KOPT-K1 (cell line): Measurements from ENCODE around the gene FBN2.

Experiments used
- H3K27ac ChIP-seq: fragments of 200-600 bp; sonication (generic); 2 replicates; pipeline ENCODE4 v1.5.1; 2016; ENCODE audit warnings: antibody characterized with exemption, mild to moderate bottlenecking, low read depth, low read length; ENCODE audit not compliant: poor library complexity, severe bottlenecking
- H3K36me3 ChIP-seq: fragments of 200-600 bp; sonication (generic); 2 replicates; pipeline ENCODE4 v1.5.1; 2017; ENCODE audit warnings: antibody characterized with exemption, mild to moderate bottlenecking, low read length, moderate library complexity; ENCODE audit not compliant: insufficient read depth
- H3K9me3 ChIP-seq: fragments of 200-600 bp; sonication (generic); 2 replicates; pipeline ENCODE4 v1.5.1; 2017; ENCODE audit warnings: antibody characterized with exemption, low read length, mild to moderate bottlenecking; ENCODE audit not compliant: insufficient read depth, poor library complexity, severe bottlenecking

The FBN2 gene

DNA sequence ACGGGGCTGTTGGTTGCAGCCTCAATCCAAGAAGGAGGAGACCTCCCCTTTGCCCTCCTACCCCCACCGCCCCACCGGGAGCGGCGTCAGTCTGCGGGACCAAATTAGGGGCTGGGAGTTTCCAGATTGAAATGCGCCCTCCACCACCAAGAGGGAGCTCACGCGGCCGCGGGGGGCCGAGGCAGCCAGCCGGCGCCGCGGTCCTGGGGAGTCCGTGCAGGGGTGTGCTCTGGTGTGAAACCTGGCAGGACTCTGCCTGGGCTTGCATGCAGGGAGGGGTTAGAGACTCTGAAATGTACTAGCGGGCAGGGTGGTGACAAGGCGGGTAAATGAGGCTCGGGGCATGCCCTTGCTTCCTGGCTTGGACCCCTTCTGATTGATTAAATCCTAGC, 989 bp upstream of the FBN2 start:
- no peak overlapping the region for H3K27ac ChIP-seq
- peaks cover 17% of the 10 kb centered on the region for H3K9me3 ChIP-seq
- no peaks in the 10 kb centered on the region for H3K36me3 ChIP-seq

DNA sequence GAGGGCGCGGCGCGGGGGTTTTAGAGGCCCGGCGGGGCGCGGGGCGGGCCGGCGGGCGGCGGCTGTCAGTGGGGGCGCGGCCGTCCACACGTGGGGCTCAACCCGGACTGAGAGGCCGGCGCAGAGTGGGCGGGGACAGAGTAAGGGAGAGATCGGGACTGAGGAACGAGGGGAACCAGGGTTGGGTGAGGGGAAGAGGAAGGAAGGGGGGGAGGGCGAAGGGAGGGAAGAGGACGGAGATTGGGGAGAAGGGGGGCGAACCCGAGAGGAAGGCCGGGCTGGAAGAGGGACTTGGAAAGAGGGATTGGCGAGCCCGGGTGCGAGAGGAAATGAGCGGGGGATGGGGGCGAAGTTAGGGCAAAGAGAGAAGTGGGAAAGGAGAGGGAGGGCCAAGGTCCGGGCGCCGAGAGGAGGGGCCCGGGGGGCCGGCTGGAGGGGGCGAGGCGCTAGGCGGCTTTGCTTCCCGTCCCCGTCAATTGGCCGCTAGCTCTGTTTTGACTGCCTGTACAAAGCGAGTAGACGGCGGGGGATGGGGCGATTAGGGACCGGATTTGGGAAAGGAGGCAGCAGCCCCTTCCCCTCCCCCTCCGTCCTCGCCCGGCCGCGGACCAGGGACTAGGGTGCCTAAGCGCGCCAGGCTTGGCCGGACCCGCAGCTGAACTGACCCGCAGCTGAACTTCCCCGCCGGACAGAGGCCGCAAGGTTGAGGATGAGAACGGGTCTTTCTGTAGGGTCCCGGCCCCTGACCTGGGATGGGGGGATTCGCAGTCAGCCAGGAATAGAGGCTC, 399 bp upstream of the FBN2 start:
- Histone ChIP-seq H3K27ac (no peak overlapping the region), H3K36me3 (no peaks in the 10 kb centered on the region)

DNA sequence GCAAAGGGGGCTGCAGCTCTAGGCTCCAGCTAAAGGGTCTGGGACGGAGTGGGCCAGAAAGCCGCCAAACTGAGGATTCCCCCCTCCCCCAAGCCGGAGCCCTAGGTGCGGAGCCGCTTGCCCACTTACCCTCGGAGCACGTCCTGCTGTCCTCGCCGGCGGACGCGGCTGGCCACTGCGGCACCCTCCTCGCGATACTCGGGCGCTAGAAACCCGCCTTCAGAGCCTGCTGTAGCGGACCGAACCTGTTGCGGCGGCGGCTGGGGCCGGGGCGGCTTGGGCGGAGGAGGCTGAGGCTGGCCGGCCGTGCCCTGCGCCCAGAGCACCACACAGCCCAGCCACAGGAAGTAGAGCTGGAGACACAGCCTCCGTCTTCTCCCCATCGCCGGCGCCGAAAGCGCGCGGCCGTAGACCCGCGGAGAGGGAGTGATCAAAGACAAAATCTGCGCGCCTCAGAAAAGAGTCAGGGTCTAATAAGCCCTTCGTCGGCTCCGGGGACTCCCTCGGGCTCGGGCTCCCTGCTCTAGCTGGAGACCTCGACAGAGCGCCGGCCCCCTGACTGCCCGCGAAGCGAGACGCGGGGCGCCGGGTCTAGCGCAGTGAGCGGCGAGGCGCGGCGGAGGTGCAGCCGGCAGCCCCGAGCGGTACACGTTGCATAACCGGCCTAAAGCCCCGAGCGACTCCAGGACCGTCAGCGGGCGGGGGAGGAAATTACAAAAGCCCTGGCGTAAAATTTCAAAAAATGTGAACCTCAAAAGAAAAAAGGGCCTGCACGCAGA, 635 bp downstream of the FBN2 start:
- Histone ChIP-seq H3K9me3 (peaks cover 17% of the 10 kb centered on the region), H3K27ac (no peak overlapping the region), H3K36me3 (no peaks in the 10 kb centered on the region)

More for the DNA sequence above, 399 bp upstream of the FBN2 start:
- peaks cover 17% of the 10 kb centered on the region for H3K9me3 ChIP-seq

DNA sequence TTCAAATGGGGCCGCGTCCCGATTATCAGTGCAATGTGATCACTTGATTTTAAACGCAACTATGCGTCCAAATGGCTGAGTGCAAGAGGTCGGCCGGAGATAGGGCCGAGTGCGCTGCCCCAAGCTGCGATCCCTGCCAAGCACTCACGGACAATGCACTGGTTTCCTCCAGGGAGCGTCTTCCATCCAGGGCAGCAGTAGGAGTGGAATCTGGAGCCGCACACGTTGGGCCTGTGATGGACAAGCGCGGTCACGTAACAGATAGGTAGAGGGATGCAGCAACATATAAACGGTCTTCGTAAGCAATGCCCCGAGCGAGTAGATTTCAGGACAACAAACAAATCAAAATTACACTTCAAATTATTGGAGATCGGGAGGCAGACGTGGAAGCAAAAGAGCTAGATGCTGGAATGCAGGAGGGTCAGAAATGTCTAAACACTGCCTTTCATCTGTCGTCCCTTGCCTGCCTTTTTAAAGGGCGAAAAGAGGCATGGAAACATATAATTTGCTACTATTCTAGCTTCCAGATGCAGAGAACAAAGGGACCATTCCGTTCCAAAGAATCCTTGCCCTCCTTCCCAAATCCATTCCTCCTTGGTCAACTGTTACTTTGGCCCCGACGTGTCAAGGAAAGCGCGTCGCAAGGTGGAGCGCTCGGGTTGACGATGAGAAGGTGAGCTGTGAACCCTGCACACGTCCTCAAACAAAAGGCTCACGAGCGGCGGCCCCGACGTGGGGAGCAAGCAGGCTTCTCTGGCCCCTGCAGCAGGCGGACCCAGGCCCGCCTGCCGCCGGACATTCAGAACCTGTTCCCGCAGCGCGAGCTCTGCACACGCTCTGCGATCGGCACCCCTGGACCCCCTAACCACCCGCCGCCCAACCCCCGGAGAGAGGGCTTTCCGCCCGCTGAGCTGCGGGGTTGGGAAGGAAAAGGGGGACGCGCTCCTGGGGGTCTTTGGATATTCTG, 1.5 kb downstream of the FBN2 start:
- peaks cover 17% of the 10 kb centered on the region for H3K9me3 ChIP-seq
- H3K27ac ChIP-seq = no peak overlapping the region
- H3K36me3 ChIP-seq = no peaks in the 10 kb centered on the region

DNA sequence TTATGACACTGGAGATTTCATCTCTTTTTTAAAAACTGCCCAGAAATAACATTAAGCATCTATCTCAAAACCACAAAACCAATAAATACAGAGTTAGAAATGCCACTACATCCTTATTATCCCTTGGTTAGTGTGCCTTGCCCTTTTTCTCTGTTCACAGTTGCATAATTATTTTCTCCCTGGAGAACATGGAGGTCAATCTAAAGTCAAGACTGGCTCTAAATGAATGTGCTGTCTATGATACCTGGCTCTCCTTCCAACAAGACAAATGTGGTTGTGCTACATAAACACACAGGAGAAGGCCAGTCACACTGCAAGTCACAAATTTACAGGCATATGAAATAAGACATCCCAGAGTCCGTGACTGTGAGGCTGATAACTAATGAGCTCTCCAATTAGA, 2.8 kb downstream of the FBN2 start:
- H3K36me3 ChIP-seq = no peaks in the 10 kb centered on the region
- H3K9me3 ChIP-seq = peaks cover 17% of the 10 kb centered on the region
- no peak overlapping the region for H3K27ac ChIP-seq

DNA sequence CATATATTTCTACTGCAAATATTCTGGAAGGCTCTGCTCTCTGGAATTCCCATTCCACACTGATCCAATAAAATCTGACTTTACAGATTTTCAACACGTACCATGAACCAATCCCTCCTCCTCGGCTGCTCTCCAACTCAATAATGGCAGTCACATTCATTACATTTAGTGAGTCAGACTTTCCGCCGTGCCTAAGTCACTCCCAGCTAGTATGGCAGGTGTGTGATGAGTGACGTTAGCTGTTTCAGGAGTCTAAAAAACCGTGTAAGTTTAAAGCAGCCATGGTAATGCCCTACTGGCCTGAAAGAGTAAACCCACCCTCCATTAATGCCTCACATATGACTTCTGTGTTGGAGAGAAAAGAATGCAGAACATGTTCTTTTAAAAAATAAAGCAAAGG, 3.3 kb downstream of the FBN2 start:
- no peaks in the 10 kb centered on the region for H3K36me3 ChIP-seq
- H3K27ac ChIP-seq = no peak overlapping the region
- H3K9me3 ChIP-seq = peaks cover 17% of the 10 kb centered on the region

DNA sequence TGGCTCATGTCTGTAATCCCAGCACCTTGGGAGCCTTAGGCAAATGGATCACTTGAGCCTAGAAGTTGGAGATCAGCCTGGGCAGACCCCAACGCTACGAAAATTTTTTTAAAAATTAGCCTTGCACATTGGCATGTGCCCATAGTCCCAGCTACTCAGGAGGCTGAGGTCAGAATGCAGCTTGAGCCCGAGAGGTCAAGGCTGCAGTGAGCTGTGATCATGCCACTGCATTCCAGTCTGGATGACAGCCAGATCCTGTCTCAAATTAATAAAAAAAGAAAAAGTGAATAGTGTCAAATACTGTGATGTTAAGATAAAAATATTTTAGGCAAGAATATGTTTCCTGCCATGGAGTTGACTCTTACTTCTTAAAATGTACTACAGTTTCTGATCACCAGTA, 5.3 kb downstream of the FBN2 start:
- Histone ChIP-seq H3K9me3 (peaks cover 11% of the 10 kb centered on the region), H3K27ac (no peak overlapping the region), H3K36me3 (no peaks in the 10 kb centered on the region)

DNA sequence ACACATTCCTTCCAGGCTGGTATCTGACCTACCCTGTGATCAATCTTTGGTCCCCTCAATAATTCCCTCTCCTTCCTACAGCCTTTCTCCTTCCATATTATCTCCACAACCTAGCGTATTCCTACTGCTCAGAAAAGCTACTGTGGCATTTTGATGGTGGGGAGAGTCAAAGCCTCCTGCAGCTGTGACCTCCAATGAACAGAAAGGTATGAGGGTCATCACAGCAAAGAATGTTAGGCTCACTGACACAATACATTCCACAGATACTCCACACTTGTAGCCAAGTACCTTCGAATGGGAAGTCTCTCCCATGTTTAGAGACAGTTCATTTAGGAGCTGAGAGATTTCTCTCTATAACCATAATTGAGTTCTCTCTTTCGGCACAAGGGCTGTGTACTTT, 5.9 kb downstream of the FBN2 start:
- H3K36me3 ChIP-seq = no peaks in the 10 kb centered on the region
- H3K9me3 ChIP-seq = peaks cover 4% of the 10 kb centered on the region
- H3K27ac ChIP-seq = no peak overlapping the region

DNA sequence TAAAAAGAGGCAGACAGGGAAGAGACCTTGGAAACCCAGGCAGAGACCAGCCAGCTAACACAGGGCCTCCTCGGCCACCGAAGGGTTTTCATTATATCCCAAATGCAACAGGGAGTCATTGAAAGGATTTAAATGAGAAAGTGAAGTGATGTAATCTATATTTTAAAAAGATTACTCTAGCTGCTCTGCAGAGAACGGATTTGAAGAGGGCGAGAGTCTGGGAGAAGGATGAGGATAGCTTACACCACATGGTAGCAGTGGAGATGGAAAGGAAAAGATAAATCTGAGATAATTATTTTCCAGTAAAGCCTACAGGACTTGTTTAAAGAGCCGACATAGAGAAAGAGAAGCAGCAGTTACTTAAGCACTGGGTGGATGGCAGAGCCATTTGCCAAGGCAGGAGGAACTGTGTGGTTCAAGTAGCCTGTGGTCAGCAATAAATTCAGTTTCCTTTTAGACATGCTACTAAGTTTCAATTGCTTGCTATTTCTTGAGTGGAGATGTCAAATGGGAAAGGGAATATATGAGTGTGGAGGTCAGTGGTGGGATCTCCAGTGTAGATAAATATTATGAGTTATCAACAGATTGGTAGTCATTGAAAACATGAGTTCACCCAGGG, 9.3 kb downstream of the FBN2 start:
- no peaks in the 10 kb centered on the region for H3K36me3 ChIP-seq
- no peaks in the 10 kb centered on the region for H3K9me3 ChIP-seq

DNA sequence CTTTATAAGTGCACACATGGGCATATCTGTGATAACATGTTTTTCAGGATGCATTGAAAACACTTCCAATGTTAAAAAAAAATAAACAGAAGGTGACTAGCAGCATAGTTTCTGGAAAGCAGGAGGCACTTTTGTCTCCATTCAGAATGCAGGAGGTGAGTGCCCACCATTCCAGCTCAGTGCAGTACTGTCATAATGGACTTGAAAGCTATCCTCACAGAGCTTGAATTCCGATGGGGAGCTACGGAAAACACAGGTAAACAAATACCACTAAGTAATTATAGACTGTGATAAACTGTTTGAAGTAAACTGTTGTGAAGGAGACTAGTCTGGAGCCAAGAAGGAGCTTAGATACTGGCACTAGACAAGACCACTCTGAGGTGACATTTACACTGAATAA, 9.9 kb downstream of the FBN2 start:
- Histone ChIP-seq H3K36me3 (no peaks in the 10 kb centered on the region), H3K27ac (no peak overlapping the region), H3K9me3 (no peaks in the 10 kb centered on the region)

More for the DNA sequence above, 9.3 kb downstream of the FBN2 start:
- H3K27ac ChIP-seq = no peak overlapping the region

DNA sequence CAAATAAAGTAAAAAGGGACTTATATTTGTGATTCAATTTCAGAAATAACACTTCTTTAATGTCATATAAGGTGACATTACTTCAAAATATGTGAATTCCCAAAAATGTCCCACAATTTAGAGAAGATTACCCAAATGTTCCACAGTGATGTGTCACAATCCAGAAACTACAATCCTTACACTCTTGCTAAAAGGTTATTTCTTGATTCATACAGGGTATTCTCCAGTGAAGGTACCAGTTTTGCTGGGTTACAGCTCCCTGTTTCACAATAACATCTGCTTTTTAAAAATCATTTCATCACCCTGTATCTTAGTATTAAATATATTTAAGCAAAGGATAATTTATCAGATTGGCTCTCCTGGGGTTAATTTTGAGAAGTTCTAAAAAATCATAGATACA, 11.0 kb downstream of the FBN2 start:
- Histone ChIP-seq H3K27ac (no peak overlapping the region), H3K9me3 (no peaks in the 10 kb centered on the region), H3K36me3 (no peaks in the 10 kb centered on the region)

DNA sequence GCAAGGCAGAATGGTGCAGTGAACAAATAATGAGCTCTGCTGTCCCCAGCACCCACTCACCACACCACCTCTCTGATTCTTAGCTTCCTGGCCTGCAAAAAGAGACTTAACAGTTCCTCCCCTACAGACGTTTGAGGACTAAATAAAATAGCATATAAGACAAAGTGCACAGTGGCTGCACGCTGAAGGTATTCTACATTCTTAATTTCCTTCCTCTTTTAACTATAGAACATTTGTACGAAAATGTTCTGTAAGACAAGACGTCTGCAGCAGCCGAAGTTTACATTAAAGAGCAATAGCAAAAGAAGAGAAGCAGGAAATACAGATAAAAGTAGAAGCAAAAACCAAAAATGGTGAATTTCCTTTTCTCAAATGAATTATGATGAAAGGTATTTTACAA, 15.7 kb downstream of the FBN2 start:
- Histone ChIP-seq H3K9me3 (no peaks in the 10 kb centered on the region), H3K27ac (no peak overlapping the region), H3K36me3 (no peaks in the 10 kb centered on the region)

DNA sequence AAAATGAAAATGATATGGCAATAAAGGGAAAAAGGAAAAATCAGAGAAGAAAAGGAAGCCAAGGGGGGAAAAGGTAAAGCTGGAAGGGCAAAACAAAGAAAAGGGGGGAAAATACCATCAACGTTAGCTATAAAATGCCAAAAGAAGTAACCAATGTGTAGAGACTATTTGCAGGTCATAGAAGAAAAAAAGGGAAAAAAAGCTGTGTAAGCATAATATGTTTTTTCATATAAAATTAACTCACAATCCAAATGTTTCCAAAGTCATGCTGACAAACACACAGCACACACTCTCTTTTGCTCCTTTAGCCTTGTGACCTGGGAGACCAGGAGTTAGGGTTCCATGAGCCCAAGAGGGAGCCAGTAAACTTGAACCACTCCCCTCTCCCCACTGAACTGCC, 18.2 kb downstream of the FBN2 start:
- Histone ChIP-seq H3K9me3 (no peaks in the 10 kb centered on the region), H3K36me3 (no peaks in the 10 kb centered on the region), H3K27ac (no peak overlapping the region)

DNA sequence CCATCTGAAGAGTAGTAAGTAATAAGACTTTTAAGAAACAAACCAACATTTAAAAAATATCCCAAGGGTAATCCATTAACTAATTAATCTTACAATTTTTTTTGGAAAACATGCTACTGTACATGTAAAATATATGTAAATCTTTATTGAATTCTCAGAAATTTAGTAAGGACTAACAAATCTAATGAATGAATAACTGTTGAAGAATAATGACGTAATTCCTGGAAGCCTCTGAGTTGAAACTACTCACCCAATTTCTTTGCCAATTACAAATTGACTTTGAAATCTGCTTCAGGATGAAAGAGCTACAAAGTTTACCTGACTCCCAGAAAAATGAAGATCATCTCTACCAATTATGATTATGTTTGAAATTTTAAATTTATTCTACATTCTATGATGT, 21.1 kb downstream of the FBN2 start:
- Histone ChIP-seq H3K9me3 (no peaks in the 10 kb centered on the region), H3K36me3 (no peaks in the 10 kb centered on the region), H3K27ac (no peak overlapping the region)
